Stromal cell of bone marrow (primary cell): ENCODE data around the gene KCNN3.
"Not testable (repeated sequence)": the region's sequence is repeated elsewhere in the genome, so short reads cannot be mapped to it uniquely, and the experiment has no call there.

Source experiments
- DNase-seq: peaks from one replicate; pipeline ENCODE4 v3.0.0-alpha.2; 2012; ENCODE audit warnings: low read depth

KCNN3 gene

DNA sequence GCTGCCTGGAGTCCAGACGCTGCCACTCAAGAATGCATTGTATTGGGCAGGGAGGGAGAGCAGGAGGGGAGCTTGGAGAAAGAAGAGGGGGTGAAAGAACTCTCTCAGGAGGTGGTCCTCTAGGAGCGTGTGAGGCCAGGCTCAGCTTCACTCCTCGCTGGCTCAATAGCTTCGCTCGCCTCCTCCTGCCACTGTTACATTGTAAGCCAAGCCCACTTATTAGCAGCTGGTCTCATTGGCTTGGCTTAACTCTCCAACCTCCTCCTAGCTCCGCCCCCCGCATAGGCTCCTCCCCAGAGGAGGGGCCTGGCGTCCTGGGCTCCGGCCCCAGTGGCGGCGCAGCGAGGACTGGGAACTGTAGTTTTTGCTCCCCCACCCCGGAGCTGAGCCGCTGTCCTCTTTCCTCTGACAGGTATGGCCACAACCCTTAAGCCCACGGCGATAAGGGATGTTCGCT, at the start of gene KCNN3:
KCNN3 (minus strand) TSS at position 167 of the 457 bp plus-strand sequence. CDS start 317 bp downstream, outside the sequence.
- DNase-seq, result peak; percentile 80

DNA sequence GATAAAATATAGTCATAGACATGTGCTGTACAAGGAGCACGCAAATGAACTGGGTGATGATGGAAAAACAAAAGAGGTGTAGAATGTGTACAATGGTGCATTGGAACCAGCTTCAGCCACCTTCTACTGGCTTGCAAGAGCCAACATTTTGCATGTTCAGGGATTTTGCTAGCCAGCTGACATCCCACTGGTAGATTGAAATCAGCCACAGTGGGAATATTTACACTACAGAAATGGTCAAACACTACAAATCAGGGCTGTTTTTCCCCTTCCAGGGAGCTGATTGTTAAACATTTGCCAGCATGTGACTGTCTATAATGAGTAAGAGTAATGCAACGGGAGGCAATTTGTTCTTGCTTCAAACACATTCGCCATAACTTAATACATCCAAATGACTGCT, 43.2 kb upstream of the KCNN3 start:
- no peak for DNase-seq

DNA sequence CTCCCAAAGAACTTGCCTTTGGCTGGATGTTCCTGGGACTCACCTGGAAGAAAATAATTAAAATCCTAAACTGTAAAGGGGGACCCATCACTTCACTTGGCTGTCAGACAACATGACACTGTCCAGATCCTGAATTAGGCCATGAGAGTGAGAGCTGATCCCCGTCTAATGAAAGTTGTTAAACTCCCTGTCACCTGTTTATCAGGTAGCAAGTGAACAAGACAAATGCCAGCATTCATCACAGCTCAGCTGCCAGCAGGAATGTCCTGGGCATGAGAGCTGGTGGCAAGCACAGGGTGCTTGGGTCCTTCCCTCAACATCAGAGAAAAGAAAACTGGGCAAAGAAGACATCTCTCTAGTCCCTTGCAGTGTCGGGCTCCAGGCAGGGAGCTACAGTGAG, 42.7 kb upstream of the KCNN3 start:
- no peak for DNase-seq

DNA sequence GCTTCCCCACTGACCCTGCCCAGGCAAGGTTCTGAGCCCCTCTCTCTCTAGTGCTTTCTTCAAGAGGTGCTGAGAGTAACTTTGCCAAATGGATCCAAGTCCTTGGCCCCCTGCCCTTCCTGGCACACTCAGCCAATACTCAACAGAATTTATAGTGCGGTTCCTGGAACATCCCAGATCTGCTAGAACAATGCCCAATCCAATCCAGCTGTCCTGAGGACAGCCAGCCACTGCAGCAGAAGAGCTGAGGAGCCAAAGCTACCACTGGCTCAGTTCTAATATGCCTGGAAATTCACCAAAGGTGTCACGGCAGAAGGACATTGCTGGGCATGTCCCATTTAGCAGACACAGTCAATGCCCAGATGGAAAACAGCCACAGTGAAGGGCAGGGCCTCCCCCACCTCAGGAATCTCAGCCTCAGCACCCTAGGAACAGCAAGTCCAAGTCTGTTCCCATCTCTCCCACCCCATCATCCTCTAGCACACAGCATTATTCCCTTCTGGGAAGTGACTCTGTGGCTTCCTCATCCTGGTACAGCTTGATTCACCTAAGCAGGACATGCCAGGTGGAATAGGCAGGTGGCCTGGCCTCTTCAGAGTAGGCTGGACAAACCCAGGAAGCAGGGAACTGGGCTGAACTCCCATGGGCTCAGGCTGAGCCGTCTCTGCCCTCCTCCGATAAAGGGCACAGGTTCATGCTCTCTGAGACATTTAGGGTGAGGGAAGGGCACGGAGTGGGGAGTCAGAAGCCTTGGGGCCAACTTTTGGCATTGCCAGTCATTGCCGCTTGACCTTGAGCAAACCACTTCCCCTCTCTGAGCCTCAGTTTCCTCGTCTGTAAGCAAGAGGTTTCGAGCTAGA, 41.8 kb upstream of the KCNN3 start:
- no peak for DNase-seq

DNA sequence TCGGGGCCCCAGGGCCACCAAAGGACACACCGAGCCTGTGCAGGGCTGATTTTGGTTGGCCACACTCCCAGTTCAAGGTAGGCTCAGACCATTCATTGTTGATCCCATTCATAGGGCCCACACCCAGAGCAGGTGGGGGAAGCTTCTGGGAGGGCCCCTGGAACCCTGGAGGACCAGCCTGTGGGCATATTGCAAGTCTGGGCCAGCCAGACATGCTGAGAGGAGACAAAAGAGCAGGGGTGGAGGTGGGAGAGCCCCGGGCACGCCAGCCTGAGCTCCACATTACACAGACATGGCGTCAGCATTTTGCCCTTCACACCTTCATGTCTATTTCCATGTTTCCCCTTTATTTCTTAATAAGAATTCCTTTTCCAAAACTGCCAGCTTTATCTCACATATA, 40.8 kb upstream of the KCNN3 start:
- DNase-seq, result no peak

DNA sequence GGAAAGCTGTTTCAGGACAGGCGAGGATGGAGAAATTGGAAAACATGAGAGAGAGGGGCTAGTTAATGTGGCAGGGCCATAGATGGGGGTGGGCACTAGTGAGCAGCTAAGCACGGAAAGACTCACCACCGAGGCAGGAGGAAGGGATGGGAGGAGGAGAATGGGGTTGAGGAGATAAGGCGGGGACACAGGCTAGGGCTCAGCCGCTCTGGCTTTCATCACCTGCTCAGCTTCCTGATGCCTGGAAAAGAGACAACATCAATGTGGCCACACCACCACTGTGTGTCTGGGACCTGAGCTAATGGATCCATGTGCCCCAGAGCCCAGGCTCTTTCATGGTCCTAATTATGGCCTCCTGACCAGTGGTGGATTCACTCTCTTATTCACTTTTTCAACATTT, 38.9 kb upstream of the KCNN3 start:
- no peak for DNase-seq

DNA sequence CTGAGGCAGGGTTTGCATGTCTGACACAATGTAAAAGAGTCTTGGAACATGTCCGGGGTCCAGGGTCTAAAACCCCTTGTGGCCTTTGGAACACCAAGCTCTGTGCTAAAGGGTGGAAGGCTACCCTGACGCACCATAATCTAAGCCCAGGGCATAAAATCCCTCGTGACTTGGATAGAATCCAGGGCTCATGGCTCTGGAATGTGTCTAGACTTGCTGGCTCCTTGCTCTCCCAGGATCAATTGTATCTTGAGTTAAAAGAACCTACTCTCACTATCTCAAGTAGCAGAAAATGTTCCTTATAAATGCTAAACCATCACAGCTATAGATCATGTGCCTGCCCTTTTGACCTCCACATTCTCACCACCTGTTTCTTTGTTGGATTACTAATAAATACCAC, 38.0 kb upstream of the KCNN3 start:
- DNase-seq, result not testable (repeated sequence)

DNA sequence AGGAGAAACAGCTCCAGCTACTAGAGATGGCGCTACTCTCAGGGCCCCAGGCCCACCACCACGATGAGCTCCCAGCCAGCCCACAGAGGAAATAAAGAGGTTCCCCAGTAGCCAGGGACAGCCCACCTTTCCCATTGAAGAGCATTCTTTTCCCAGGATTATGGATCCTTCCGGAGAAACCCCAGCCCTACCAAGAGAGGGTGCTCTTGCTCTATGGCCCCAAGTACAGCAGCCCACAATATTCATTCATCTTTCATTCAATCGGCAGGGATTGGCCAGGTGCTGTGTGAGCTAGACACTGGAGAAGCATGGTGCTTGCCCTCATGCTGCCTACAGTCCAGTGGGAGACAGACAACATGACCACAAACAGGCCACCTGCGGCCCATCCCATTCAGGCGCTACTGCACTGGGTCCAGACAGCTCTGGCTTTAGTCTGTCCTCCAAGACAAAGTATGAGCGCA, 36.6 kb upstream of the KCNN3 start:
- DNase-seq, result no peak

DNA sequence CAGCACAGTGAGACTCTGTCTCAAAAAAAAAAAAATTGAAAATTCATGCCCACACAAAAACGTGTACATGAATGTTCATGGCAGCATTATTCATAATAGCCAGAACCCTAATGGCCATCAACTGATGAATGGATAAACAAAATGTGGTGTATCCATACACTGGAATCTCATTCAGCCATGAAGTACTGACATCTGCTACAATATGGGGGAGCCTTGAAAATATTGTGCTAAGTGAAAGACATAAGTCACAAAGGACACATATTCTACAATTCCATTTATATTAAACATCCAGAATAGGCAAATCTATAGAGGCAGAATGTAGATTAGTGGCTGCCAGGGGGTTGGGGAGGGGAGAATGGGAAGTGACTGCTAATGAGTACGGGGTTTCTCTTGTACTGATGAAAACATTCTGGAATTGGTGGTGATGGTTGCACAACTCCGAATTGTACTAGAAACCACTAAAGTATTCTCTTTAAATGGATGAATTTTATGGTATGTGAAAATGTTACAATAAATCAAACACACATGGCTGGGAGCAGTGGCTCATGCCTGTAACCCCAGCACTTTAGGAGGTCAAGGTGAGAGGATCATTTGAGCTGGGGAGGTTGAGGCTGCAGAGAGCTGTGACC, 33.0 kb upstream of the KCNN3 start:
- no peak for DNase-seq

DNA sequence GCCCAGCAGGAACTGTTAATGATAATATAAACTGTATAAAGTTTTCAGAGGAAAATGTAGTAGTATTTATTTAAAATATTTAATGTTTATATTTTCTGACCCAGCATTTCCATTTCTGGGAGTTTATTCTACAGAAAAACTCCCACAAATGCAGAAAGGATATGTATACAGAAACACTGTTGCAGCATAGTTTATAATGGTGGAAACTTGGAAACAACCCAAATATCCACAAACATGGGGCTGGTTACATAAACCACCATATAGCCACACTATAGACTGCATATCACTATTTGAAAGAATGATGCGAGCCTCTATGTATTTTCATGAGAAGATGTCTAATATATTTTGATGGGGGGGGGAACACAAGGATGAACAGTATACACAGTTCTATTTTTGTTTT, 31.5 kb upstream of the KCNN3 start:
- no peak for DNase-seq

DNA sequence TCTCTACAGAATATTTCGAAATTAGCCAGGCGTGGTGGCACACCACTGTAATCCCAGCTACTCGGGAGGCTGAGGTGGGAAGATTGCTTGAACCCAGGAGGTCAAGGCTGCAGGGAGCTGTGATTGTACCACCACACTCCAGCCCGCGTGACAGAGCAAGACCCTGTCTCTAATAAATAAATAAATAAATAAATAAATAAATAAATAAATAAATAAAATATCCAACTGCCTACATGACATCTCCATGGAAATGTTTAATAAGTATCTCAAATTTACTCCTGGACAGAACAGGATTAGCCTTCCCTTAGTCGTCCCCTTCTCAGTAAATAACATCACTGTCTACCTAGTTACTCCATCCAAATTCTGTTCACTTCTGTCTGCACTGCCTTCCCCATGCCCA, 29.0 kb upstream of the KCNN3 start:
- DNase-seq, result no peak

DNA sequence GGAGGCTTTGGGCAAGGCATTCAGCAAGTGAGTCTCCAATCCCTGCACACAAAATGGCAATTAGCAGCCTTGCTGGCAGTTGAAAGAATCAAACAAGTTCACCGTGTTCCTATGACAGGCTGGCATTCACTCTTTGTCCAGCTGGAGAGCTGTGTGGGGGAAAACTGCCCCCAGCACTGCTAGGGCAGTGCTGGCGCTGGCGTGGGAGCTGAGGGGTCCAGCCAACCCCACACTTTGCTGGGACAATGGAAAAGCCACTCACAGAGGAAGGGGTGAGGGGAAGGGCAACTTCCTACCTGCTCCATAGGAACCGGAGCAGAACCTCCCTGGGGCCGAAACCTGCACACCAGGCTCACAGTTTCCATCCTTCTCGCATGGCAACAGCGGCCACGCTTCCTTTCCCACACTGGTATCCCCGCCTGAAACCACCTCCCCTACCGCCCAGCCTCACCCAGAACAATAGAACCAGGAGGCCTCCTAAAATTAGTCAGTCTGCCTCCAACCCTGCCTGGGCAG, 26.7 kb upstream of the KCNN3 start:
- DNase-seq, result no peak

DNA sequence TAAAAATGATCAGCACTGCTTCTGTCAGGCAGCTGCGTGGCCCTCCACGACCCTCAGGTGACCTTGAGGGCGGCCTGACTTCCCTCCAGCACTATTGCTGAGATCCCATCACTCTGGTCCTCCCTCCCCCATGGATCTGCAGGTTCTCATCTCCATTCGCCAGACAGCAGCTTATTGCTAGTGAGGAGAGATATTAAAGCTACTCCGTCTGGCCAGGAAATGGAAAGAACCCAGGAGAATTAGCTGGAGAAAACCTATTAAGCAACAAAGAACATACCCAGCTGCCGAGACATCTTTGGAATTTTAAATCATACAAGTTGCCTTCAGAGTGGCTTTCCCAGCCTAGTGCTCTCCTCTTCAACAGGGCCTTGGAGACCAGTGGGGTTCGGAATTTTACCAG, 25.7 kb upstream of the KCNN3 start:
- no peak for DNase-seq

DNA sequence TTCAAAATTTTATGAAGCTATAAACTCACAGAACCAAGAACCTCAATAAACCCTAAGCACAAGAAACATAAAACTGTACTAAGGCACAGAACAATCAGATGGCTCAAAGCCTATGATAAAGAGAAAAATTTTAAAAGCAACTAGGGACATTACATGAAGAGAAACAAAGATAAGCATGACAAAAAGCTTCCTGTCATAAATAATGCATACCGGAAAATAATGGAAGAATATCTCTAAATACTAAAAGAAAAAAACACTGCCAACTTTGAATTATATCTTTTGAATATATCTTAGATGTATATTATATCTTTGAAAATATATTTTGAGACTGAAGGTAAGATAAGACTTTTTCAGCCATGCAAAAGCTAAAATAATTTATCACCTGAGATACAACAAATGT, 21.4 kb upstream of the KCNN3 start:
- no peak for DNase-seq

DNA sequence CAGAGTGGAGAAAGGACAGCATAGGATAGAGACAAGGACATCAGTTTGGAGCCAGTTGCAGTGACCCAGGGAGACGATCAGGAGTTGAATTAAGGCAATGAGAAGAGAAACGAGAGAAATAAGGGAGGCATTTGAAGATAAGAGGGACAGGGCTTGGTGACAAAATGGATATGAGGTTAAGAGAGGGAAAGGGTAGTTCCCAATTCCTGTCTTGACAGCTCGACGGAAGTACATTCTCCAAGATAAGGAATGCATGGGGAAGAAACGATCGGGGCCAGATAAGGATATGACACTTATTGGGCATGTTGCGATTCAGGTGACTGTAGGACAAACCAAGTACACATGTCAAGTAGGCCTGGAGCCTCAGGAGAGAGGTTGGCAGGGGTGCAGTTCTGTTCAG, 18.7 kb upstream of the KCNN3 start:
- no peak for DNase-seq

DNA sequence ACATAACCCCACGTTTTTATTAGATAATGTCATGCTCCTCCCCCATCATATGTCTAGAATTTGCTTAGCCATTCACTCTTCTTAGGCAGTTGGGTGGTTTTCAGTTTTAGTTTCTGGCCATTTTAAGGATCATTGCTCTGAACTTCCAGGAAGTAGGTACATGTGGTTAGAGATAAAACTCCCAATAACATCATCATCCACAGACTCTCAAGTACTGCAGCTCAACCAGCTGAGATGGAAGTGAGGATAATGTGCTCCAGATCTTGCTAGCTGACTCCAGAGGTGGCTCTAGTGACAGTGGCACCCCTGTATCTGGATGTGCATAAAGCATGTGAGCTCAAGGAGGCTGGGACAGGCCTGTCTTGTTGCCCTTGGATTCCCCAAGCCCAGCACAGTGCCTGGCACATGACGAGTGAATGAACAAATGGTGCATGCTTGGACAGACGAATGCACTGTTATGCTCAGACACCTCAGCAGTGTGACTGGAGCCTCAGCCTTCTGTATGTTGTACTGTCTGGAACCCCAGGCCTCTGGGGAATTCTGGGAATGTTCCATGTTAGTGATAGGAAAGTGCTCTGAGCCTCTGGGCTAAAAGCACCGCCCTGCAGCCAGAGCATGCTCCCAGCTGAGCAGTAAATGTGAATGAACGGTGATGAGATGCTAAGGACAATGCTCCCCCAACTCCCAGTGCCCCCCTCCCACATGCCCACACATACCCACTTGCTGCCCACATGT, 16.4 kb upstream of the KCNN3 start:
- DNase-seq, result no peak

DNA sequence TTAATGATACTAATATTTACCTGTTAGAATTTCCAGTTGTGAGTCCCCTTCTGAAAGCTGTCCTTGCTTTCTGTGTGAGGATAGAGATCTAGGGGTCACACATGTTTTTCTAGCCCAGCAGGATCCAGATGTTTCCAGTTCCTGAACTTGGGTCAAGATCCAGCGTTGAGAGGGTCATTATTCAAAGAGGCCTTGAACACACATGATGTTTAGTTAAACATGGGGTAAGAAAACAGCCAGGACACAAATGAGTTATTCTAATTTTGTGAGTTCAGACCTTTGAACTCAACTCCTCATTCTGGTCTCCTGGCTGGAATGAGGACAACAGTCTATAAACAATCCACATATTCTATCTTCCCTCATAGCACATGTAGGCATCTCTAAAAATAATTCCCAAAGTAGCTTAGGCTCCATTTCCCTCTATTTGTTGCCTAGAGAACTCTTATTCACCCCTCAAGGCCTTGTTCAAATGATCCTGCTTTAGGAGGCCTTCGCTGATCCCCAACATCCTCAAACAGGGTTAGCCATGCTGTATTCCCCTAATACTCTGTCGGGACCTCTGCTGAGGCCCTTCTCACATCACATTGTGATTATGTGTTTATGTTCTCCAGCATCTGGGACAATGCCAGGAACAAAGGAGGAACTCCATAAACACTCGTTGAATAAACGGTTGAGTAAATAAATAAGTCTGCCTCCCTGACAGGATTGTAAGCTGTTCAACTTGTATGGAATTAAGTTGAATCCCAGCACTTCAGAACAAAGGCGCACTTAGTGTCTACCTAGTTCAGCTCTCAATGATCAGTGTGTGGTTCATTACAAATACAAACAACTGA, 15.0 kb upstream of the KCNN3 start:
- DNase-seq, result no peak

DNA sequence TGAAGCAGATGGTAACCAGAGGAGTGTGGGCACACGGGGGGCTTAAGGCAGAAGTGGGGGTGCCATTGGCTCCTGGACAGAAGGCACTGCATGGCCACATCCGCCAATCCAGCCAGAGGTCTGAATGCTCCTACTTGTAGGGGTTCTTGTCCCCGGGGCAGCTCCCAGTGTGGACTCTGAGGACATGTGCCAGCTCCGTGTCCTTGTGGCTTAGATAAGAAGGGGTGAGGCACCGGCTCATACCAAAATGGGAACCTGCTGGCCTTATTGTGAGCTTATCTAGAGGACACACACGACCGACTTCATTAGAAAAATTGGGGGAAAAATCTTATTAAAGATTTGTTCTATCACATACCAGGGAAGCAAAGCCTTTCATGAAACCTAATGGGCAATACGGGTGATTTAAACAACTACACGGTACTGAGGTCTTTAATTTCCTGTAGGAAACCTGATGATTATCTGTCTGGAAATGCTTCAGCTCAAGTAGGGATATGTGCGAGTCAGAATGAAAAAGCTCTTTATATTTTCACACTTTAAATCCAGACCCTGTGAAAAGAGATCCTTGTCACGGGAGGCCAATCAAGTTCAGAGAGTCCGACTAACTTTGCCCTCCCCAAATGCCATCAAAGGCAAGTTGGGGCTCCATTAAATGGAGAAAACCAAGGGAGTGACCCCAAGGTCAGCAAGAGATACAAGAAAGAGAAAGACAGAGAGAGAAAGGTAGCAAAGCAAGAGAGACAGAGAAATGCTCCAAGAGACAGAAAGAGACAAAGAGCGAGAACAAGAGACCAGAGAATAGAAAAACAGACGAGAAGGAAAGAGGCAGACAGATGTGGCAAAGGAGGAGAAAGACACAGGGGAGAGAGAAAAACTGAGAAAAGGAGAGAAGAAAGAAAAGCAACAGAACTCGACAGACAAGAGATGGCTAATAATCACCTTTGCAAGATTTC, 14.1 kb upstream of the KCNN3 start:
- no peak for DNase-seq

DNA sequence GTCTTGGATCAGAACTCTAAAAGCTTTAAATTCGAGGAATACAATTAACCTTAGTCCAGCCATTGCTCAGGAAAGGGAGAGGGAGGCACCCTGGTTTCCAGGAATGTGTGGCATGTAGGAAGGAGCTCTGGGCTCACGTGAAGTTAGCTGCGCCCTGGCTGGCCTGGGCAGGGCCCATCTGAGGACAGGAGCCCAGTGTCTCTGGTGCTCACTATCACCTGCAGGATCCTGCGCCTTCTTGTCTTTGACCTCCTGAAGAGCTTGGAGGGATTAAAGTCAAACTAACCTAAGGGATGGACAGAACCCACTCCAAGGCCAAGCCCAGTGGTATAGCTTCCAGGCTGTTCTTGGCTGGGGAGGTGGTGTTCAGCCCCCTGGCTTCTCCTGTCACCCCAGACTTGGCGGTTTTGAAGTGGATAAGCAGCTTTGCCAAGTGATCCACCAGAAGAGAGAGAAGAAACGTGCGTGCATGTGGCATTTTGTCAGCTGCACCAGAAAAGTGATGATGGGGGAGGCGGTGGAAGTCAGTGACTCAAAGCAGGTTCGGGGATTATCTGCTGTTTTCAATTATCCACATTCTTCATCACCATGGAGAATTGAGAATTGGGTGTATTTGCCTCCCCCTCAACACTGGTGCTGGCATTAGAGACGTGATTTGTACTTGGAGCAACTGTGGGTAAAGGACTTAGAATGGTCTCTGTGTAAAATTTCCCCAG, 11.9 kb upstream of the KCNN3 start:
- DNase-seq, result no peak

DNA sequence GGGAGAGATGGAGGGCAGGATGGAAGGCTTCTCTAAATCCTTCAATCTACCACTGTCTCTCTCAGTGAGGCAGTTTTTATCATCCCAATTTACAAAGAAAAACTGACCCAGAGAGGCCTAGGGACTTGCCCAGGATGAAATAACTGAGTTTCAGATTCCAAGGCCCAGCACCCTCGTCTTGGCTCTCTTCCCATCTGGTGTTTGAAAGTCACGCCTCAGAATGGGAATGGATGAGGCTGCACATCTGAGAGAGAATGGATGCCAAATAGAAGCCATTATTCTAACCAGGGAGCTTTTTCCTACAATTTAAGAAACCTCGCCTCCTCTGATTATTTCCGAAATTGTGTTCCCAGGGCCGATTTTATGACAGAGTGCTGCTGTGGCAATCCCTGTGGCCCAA, 10.6 kb upstream of the KCNN3 start:
- no peak for DNase-seq
